Gastrocnemius medialis (tissue), 4 donors: ENCODE data around the gene RAPH1.

ENCODE experiments used
- CTCF ChIP-seq, 5 experiments: fragments of 450-650 bp in 3 of 5; fragments of 200-600 bp in 2 of 5; sonication (generic) in 2 of 5; IDR thresholded peaks in 4 of 5; conservative IDR thresholded peaks in 1 of 5; 1 replicate in 4 of 5; 2 replicates in 1 of 5; pipeline ENCODE4 v1.5.1; 2016 to 2019; ENCODE audit warnings: antibody characterized with exemption in 5 of 5, mild to moderate bottlenecking in 3 of 5, moderate library complexity in 3 of 5
- POLR2A ChIP-seq, 2 donors: fragments of 450-650 bp; IDR thresholded peaks; one replicate each; pipeline ENCODE4 v1.6.1; 2017; ENCODE audit warnings: antibody characterized with exemption in 2 of 2, mild to moderate bottlenecking in 2 of 2, moderate library complexity in 2 of 2

- no peak for TF ChIP-seq CTCF (IDR thresholded peaks at IDR 0.05 in 4 of 5, conservative IDR thresholded peaks at IDR 0.05 in 1 of 5)
- TF ChIP-seq POLR2A (IDR thresholded peaks at IDR 0.05), result no peak
Observed at GRCh38 chr2:203535784-203536585, 884 bp upstream of the RAPH1 start.
